NCI-H187 treated with DMSO at 0.1 percent for 48 hours (cell line): ENCODE data around the gene MEIS1.

Source experiments
- DNase-seq: peaks from one replicate; lab custom pipeline; 2025; lab: John Stamatoyannopoulos, UW

The MEIS1 gene

GRCh38 chr2:66443979-66444861 is 9.3 kb downstream of the MEIS1 start:
- DNase-seq: no peak

GRCh38 chr2:66445076-66445924 is 10.4 kb downstream of the MEIS1 start:
- DNase-seq: no peak

- no peak for DNase-seq
These were observed 11.3 kb downstream of the MEIS1 start for GRCh38 chr2:66445925-66446871.

GRCh38 chr2:66446941-66447340 is 12.0 kb downstream of the MEIS1 start:
- no peak for DNase-seq

- DNase-seq: no peak
These were observed 12.8 kb downstream of the MEIS1 start for GRCh38 chr2:66447677-66448076.

GRCh38 chr2:66448136-66448991 is 13.4 kb downstream of the MEIS1 start:
- no peak for DNase-seq

- no peak for DNase-seq
These were observed 17.3 kb downstream of the MEIS1 start for GRCh38 chr2:66452214-66452613.

- no peak for DNase-seq
These were observed 18.0 kb downstream of the MEIS1 start for GRCh38 chr2:66452917-66453316.

- DNase-seq: no peak
These were observed 20.6 kb downstream of the MEIS1 start for GRCh38 chr2:66455490-66455889.

- DNase-seq: no peak
These were observed 21.5 kb downstream of the MEIS1 start for GRCh38 chr2:66456183-66457041.

GRCh38 chr2:66457545-66457944 is 22.6 kb downstream of the MEIS1 start:
- DNase-seq: peak; percentile 60

- DNase-seq: no peak
These were observed 25.1 kb downstream of the MEIS1 start for GRCh38 chr2:66460031-66460430.

- no peak for DNase-seq
These were observed 26.2 kb downstream of the MEIS1 start for GRCh38 chr2:66461001-66461663.

- DNase-seq: no peak
These were observed 27.0 kb downstream of the MEIS1 start for GRCh38 chr2:66461664-66462500.

GRCh38 chr2:66462501-66462825 is 27.5 kb downstream of the MEIS1 start:
- no peak for DNase-seq

- DNase-seq: no peak
These were observed 28.4 kb downstream of the MEIS1 start for GRCh38 chr2:66463206-66463755.

- no peak for DNase-seq
These were observed 30.2 kb downstream of the MEIS1 start for GRCh38 chr2:66464930-66465637.

GRCh38 chr2:66466433-66466832 is 31.5 kb downstream of the MEIS1 start:
- no peak for DNase-seq
